Measurements from ENCODE around the gene CPN2.

GRCh38 chr3:194397757-194398312 is 46.7 kb upstream of the CPN2 start:
- TF ChIP-seq ZNF18 (CRISPR knock-in tag; IDR thresholded peaks at IDR 0.05; ENCODE audit: insufficient replicate concordance) = no peak
- no peak for TF ChIP-seq CTCF (CRISPR knock-in tag; IDR thresholded peaks at IDR 0.05)
- no peak for TF ChIP-seq MYNN (CRISPR knock-in tag; IDR thresholded peaks at IDR 0.05; ENCODE audit: low read depth)
- TF ChIP-seq ZNF580 (CRISPR knock-in tag; IDR thresholded peaks at IDR 0.05; ENCODE audit: borderline replicate concordance, low read depth) = no peak
- no peak for TF ChIP-seq ZNF3 (CRISPR knock-in tag; IDR thresholded peaks at IDR 0.05)
- no peak for TF ChIP-seq RFXANK (CRISPR knock-in tag; IDR thresholded peaks at IDR 0.05)
- TF ChIP-seq KDM5A (IDR thresholded peaks at IDR 0.05; ENCODE audit: borderline replicate concordance, low read length) = no peak
- no peak for TF ChIP-seq POLR2A (IDR thresholded peaks at IDR 0.05; ENCODE audit: insufficient read depth in 1 of 2, low read depth in 2 of 2, low read length in 2 of 2)
- TF ChIP-seq DPF2 (CRISPR knock-in tag; IDR thresholded peaks at IDR 0.05; ENCODE audit: borderline replicate concordance, low read depth) = no peak
- TF ChIP-seq JUNB (CRISPR knock-in tag; IDR thresholded peaks at IDR 0.05; ENCODE audit: borderline replicate concordance) = no peak
- TF ChIP-seq ZSCAN31 (CRISPR knock-in tag; IDR thresholded peaks at IDR 0.05; ENCODE audit: low read depth) = no peak
